Fibroblast of skin of abdomen (primary cell): Measurements from ENCODE around the gene AGPAT3.
A peak's percentile ranks its signal among the peaks of the same experiment; 100 is the strongest.
"Not testable (repeated sequence)": the region's sequence is repeated elsewhere in the genome, so short reads cannot be mapped to it uniquely, and the experiment has no call there.

Experiments
- DNase-seq: peaks from one replicate; pipeline ENCODE4 v3.0.0-alpha.2; 2013

The AGPAT3 gene

GRCh38 chr21:43835050-43835449 is 30.0 kb upstream of the AGPAT3 start:
- DNase-seq: no peak

GRCh38 chr21:43835861-43836260 is 29.2 kb upstream of the AGPAT3 start:
- no peak for DNase-seq

DNA sequence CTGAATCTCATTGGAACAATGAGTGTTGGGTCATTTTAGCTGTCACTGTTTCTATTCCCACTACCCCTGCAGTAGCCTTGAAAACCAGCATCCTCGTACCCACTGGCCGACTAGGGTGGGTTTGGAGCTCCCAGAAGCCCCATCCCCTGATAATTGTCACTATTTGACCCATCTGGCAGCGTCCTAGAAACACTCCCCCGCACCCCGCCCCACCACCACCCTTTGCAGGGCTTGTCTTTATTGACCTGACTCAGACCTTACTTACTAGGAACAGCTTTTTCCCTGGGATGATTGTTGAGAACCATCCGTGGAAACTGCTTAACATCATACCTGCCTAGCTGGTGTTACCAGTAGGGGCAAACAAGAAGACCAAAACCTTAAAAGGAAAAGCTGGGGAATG is 28.4 kb upstream of the AGPAT3 start:
- DNase-seq: no peak

DNA sequence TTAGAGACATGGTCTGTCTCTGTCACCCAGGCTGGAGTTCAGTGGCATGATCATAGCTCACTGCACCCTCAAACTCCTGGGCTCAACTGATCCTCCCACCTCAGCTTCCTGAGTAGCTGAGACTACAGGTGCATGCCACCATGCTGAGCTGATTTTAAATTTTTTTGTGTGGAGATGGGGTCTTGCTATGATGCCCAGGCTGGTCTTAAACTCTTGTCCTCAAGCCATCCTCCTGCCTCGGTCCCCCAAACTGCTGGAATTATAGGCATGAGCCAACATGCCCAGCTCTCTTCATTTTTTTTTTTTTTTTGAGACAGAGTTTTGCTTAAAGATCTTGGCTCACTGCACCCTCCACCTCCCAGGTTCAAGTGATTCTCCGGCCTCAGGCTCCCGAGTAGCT is 24.8 kb upstream of the AGPAT3 start:
- no peak for DNase-seq

GRCh38 chr21:43842742-43843141 is 22.3 kb upstream of the AGPAT3 start:
- DNase-seq: no peak

DNA sequence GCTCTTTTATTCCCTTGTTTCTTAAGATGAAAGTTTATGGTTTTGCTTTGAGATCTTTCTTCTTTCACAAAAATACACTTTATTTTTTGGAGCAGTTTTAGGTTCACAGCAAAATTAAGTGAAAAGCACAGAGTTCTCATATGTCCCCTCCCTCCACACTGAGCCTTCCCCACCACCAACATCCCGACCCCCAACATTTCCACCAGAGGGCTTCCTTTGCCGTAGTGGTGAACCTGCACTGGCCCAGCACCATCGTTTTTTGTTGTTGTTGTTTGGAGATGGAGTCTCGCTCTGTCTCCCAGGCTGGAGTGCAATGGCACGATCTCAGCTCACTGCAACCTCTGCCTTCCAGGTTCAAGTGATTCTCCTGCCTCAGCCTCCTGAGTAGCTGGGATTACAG is 20.1 kb upstream of the AGPAT3 start:
- DNase-seq: not testable (repeated sequence)

- DNase-seq: no peak
Observed at GRCh38 chr21:43845386-43845785, 19.6 kb upstream of the AGPAT3 start.

DNA sequence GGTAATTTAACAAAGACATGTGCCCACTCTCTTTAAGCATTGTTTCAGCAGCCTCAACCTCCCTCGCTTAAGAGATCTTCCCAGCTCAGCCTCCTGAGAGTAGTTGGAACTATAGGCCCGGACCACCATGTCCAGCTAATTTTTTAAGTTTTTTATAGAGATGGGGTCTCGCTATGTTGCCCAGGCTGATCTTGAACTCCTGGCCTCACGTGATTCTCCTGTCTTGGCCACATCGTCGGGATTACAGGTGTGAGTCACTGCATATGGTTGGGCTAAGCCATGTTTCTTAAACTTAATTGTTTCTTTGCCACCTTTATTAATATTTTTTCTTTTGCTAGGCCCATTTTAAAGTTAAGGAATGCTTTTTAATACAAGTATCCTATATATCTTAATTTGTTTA is 18.6 kb upstream of the AGPAT3 start:
- no peak for DNase-seq

DNA sequence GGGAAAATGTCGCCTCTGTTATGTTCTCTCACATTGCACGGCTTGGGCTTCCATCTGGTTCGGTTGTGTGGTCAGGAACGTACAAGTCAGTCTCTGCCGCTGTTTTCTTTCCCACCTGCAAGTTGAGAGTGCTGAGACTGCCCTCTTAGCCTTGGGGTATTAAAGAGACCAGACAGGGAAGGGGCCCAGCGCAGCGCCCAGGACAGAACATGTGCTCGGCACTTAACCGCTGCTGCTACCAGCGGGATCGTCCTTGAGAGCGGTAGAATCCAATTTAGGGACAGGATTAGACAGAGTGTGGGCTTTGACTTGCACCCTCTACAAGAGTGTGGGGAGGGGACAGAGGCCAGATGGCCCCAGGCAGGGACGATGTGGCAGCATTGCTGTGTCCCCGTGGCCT is 17.7 kb upstream of the AGPAT3 start:
- no peak for DNase-seq

GRCh38 chr21:43848771-43849170 is 16.3 kb upstream of the AGPAT3 start:
- DNase-seq: no peak

GRCh38 chr21:43849532-43850299 is 15.3 kb upstream of the AGPAT3 start:
- DNase-seq: no peak

DNA sequence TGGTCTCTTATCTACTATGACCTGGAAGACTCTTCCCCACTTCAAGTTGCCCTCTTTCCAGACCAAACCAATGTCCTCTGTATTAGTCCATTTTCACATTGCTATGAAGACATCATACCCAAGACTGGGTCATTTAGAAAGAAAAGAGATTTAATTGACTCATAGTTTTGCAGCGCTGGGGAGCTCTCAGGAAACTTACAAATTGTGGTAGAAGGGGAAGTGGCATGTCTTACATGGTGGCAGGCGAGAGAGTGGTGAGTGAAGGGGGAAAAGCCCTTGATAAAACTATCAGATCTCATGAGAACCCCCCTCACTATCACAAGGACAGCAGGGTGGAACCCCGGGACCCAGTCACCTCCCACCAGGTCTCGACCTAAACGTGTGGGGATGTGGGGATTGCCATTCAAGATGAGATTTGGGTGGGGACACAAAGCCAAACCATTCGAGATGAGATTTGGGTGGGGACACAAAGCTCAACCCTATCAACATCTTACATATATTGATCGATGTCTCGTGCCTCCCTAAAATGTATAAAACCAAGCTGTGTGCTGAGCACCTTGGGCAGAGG is 14.2 kb upstream of the AGPAT3 start:
- DNase-seq: no peak

DNA sequence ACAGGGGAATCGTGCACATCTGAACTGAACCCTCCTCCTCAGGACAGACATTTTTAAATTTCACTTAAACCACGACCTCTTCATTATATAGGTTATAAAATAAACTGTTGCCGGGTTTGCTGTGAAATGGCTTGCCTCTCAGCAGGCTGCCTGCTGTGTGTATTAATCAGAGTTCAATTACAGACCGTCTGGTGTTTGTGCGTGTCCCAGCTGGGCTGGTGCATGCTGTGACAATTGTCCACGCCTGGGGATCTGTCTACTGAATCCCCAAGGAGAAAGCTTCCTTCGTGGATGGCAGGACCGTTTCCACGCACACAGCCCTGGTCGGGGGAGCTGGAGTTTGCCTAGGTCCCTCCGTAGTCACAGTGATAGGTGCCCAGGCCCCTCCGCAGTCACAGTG is 13.4 kb upstream of the AGPAT3 start:
- no peak for DNase-seq

DNA sequence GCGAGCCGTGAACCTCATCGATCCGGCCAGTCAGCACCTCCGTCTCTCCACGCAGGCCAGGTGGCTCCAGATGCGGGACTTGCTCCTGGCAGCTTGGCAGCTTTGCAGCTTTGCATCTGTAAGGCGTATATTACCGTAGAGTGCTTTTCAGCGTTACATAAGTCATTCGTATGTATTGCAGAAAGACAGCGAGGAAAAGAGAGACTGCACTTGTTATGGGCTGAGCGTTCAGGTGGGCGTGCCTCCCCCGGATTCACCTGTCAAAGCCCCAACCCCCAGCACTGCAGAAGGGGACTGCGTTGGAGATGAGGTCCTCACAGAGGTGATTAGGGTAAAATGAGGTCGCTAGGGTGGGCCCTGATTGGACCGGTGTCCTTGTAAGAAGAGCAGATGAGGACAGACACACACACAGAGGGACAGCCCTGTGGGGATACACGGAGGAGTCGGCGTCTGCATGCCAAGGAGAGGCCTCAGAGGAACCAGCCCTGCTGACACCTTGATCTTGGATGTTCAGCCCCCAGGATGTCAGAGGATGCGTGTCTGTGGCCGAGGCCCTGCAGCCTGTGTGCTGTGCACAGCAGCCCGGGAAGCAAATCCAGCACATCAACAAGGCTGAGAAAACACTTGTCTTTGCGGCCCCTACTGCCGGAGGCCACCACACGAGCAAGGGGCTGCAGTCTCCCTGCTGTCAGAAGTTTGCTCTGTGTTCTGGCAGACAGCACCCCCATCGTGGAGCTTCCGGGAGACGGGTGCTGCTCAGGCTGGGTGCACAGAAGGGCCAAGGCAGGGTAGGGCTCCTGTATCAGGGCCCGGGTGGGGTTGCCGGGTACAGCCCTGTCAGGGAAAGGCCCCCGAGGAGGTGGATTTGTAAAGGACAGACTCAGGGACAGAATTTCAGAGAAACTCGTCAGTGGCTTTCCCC is 10.9 kb upstream of the AGPAT3 start:
- DNase-seq: no peak

DNA sequence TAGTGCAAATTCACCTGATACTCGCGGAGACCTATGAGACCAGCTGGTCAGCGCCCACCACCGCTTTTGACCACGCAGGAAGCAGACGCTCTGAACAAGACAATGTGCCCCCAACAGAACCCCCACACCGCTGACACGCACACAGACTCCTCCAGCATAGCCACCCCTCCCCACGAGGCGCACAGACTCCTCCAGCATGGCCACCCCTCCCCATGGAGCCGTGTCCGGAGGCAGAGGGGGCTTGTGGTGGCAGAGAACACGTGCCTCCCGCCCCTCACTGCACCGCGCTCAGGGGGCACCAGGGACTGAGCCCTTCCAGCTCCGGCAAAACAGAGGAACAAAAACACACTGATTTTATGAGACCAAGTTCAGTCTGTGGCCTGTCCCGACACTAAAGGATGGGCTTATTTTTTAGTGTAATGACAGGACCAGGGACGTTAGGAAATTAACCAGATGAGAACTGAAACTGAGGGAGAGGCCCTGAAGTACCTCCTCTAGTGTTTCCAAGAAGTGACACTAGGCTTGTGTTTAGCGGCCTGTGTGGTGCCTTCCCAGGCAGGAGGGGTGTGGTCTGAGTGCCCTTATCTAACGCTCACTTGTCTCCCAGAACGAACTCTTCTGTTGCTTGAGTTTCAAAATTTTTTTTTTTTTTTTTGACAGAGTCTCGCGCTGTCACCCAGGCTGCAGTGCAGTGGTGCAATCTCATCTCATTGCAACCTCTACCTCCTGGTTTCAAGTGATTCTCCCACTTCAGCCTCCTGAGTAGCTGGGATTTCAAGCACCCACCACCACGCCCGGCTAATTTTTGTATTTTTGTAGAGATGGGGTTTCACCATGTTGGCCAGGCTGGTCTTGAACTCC is 10.0 kb upstream of the AGPAT3 start:
- no peak for DNase-seq

GRCh38 chr21:43855955-43856354 is 9.1 kb upstream of the AGPAT3 start:
- DNase-seq: no peak

- DNase-seq: no peak
Observed at GRCh38 chr21:43858806-43859648, 6.0 kb upstream of the AGPAT3 start.

GRCh38 chr21:43859747-43860214 is 5.2 kb upstream of the AGPAT3 start:
- DNase-seq: no peak

- no peak for DNase-seq
Observed at GRCh38 chr21:43861706-43862105, 3.3 kb upstream of the AGPAT3 start.

- DNase-seq: peak; percentile 27
Observed at GRCh38 chr21:43864313-43864961, 586 bp upstream of the AGPAT3 start.
